Body of pancreas (tissue), 4 donors: ENCODE measurements around the gene DDRGK1. TPM values are rescaled to one million over a fixed set of nuclear protein-coding genes. Genes with fewer than 3 reads are reported as not detected.

ENCODE experiments used
- ATAC-seq: fragments of 150-250 bp; one replicate; pipeline ENCODE4 v1.9.1; 2016
- DNase-seq, 4 donors: peaks; one replicate each; pipeline ENCODE4 v3.0.0-alpha.2; 2019
- H3K27ac ChIP-seq, 4 donors: fragments of 200-600 bp; sonication (generic); 1 replicate in 3 of 4; 2 replicates in 1 of 4; pipeline versions ENCODE4 v1.5.1 to v1.6.1; 2016 to 2019; ENCODE audit warnings: mild to moderate bottlenecking in 1 of 4, mixed read lengths in 1 of 4, moderate library complexity in 1 of 4
- H3K27me3 ChIP-seq, 2 donors: fragments of 200-600 bp; sonication (generic); one replicate each; pipeline ENCODE4 v1.6.0; 2016; ENCODE audit warnings: mild to moderate bottlenecking in 1 of 2
- H3K36me3 ChIP-seq, 2 donors: fragments of 200-600 bp; sonication (generic); replicated peaks in 1 of 2; 2 replicates each; pipeline ENCODE4 v1.5.1; 2016; ENCODE audit warnings: low read depth in 2 of 2; ENCODE audit not compliant: insufficient read depth in 1 of 2
- H3K4me1 ChIP-seq: fragments of 200-600 bp; sonication (generic); one replicate; pipeline ENCODE4 v1.6.0; 2016
- H3K4me3 ChIP-seq, 2 donors: fragments of 200-600 bp; sonication (generic); 1 replicate in 1 of 2; 2 replicates in 1 of 2; pipeline ENCODE4 v1.5.1; 2016 to 2019
- H3K9me3 ChIP-seq, 3 donors: fragments of 200-600 bp; sonication (generic); 1 replicate in 2 of 3; 2 replicates in 1 of 3; pipeline ENCODE4 v1.5.1; 2016
- CTCF ChIP-seq, 7 experiments: fragments of 450-650 bp in 4 of 7; fragments of 200-600 bp in 3 of 7; sonication (generic) in 3 of 7; IDR thresholded peaks; one replicate each; pipeline ENCODE4 v1.5.1; 2016 to 2019; ENCODE audit warnings: antibody characterized with exemption in 7 of 7
- POLR2A ChIP-seq, 3 donors: fragments of 450-650 bp; IDR thresholded peaks; one replicate each; pipeline ENCODE4 v1.6.1; 2016; ENCODE audit warnings: antibody characterized with exemption in 3 of 3, mild to moderate bottlenecking in 2 of 3
- WGBS, 2 donors: methylation state at CpG; one replicate each; pipeline ENCODE4 v1.1.5; 2017; 5-methylcytosine and 5-hydroxymethylcytosine counted together
- intact Hi-C: fragments of 100-400 bp; cut with DNase I; formaldehyde crosslinking; loops from one replicate; pipeline ENCODE4 v1.15.1; 2023
- total RNA-seq, 2 donors: library from RNA; depleted of rRNA; stranded (reverse); fragments of >200 nt; gene quantifications; one replicate each; pipeline ENCODE4 v1.1.0, GENCODE V29; 2016

Gene DDRGK1
- total RNA-seq, 2 donors from 2014 or later = 64.3 to 82.8 TPM

- Histone ChIP-seq H3K4me1 (peaks cover 30% of the 10 kb centered on the region), H3K27ac (peak overlapping the region; percentile 60 to 90 (median 87)), H3K27me3 (no peaks in the 10 kb centered on the region), H3K4me3 (peak overlapping the region in 1 of 2 donors; percentile 90), H3K9me3 (no peaks in the 10 kb centered on the region), H3K36me3 (no peaks in the 10 kb centered on the region)
- ATAC-seq (no peak), DNase-seq (peak in 1 of 4 donors; percentile 55)
- 7 to 8% methylated on average over 13 of the region's 13 CpGs for WGBS, 2 donors
- TF ChIP-seq POLR2A (IDR thresholded peaks at IDR 0.05) (no peak), CTCF (IDR thresholded peaks at IDR 0.05) (peak in 2 of 7 experiments; percentile 4 to 23)
- intact Hi-C loops = no loop called here
Observed at GRCh38 chr20:3174442-3175261, 29.8 kb downstream of the DDRGK1 start.

- TF ChIP-seq POLR2A (IDR thresholded peaks at IDR 0.05) = peak; percentile 57 to 71 (median 57)
- peak in 3 of 7 experiments; percentile 26 to 41 (median 31) for TF ChIP-seq CTCF (IDR thresholded peaks at IDR 0.05)
- no peaks in the 10 kb centered on the region for H3K36me3 ChIP-seq
- intact Hi-C loops = no loop called here
- peak overlapping the region; percentile 53 to 90 for H3K4me3 ChIP-seq
- H3K27me3 ChIP-seq = no peaks in the 10 kb centered on the region
- DNase-seq (peak; percentile 89 to 94 (median 93)), ATAC-seq (peak; percentile 92)
- peak overlapping the region; percentile 60 to 90 (median 87) for H3K27ac ChIP-seq
- no peaks in the 10 kb centered on the region for H3K9me3 ChIP-seq
- H3K4me1 ChIP-seq = peaks cover 35% of the 10 kb centered on the region
- WGBS, 2 donors = 0 to 1% methylated on average over 1 to 75 of the region's 84 CpGs
Observed at GRCh38 chr20:3173610-3174441, 30.7 kb downstream of the DDRGK1 start.

DNA sequence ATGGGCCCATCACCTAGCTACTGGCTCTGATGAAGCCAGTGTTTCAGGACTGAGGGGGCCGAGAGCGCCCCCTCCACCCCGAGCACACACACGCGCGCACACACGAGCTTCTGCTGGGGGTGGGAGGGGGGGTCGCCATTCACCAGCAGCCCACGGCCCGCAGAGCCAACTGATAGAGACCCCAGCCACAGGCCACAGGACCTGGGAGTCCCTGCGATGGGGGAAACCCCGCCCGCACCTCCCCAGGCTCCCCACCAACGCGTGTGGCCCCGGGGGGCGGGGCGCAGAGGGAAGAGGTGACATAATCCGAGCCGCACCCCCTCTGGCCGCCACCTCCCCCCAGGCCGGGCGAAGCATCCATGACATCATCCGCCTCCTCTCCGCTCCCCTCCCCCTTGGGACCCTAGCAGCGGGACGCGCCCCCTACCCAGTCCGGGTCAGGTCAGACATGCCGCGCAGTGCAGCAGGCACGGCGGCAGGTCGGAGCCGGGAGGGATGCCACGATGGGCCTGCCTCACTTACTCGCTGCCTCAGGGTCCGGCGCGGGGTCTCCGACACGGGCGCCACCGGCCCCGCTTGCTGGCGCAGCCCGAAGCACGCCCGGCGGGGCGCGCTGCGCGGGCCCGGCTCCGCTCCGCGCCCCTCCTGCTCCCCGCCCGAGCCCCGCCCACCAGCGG lies 31.4 kb downstream of the DDRGK1 start, which contains the start of gene LZTS3:
LZTS3 (minus strand) TSS at position 617 of the 677 bp plus-strand sequence. CDS start 6,386 bp downstream, outside the sequence.
- Histone ChIP-seq H3K27ac (peak within 1 kb of the TSS; percentile 60 to 90 (median 87)), H3K4me1 (peaks cover 40% of the 10 kb centered on the region), H3K9me3 (no peaks in the 10 kb centered on the region), H3K4me3 (peak within 1 kb of the TSS; percentile 68 to 90), H3K36me3 (no peaks in the 10 kb centered on the region), H3K27me3 (no peaks in the 10 kb centered on the region)
- 1% methylated on average over 43 of the region's 62 CpGs; no CpG with 5 or more reads in 1 of the 2 donors for WGBS, 2 donors
- peak; percentile 79 to 85 (median 82) for DNase-seq
- intact Hi-C loops = no loop called here
- ATAC-seq = peak; percentile 61
- TF ChIP-seq POLR2A (IDR thresholded peaks at IDR 0.05) = peak; percentile 53 to 60 (median 59)
- no peak for TF ChIP-seq CTCF (IDR thresholded peaks at IDR 0.05)

GRCh38 chr20:3172126-3172932 lies 32.2 kb downstream of the DDRGK1 start:
- no peaks in the 10 kb centered on the region for H3K9me3 ChIP-seq

More at GRCh38 chr20:3172126-3172932, 32.2 kb downstream of the DDRGK1 start:
- intact Hi-C loops = no loop called here
- Histone ChIP-seq H3K4me1 (peaks cover 43% of the 10 kb centered on the region), H3K36me3 (no peaks in the 10 kb centered on the region), H3K27me3 (no peaks in the 10 kb centered on the region), H3K27ac (peak overlapping the region in 2 of 4 donors; percentile 88 to 90), H3K4me3 (no peak overlapping the region)
- no peak for ATAC-seq
- DNase-seq = no peak
- 39 to 49% methylated on average over 4 to 5 of the region's 5 CpGs for WGBS, 2 donors
- TF ChIP-seq POLR2A (IDR thresholded peaks at IDR 0.05) = no peak
- TF ChIP-seq CTCF (IDR thresholded peaks at IDR 0.05) = no peak
